ENCODE data around the gene PTPRZ1.

- TF ChIP-seq CTCF (IDR thresholded peaks at IDR 0.05) (no peak), POLR2A (IDR thresholded peaks at IDR 0.05) (no peak)
These were observed 88.3 kb downstream of the PTPRZ1 start for GRCh38 chr7:121961089-121961867.

Measured in adrenal gland (tissue), 5 donors.